T-helper 9 cell (primary cell): ENCODE data around the gene ENTPD1.
A peak's percentile ranks its signal among the peaks of the same experiment; 100 is the strongest.

Source experiments
- DNase-seq: peaks from one replicate; pipeline ENCODE4 v3.0.0-alpha.2; 2020

Gene ENTPD1

DNA sequence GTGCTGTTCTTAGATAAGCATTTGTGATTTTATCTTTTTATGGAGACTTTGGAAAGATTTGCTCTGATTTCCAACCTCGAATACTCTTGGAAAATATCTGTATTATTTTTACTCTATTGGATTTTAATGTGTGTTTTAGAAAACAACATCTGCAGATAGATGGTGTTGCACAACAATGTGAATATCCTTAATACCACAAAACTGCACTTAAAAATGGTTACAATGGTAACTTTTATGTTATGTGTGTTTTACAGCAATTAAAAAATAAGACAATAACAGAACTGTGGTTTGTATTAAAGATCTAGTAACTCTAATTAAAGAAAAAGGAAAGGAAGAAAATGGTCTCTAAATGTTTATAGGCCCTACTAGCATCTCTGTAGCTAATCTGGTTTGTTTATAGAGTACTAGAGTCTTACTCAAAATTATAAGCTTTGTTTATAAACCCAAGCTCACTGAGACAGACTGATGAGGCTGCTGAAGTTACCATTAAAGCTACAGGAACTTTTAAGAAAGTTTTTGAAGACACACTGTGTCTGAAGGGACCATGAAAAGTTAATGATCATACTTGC, 77.2 kb downstream of the ENTPD1 start:
- DNase-seq, result no peak

DNA sequence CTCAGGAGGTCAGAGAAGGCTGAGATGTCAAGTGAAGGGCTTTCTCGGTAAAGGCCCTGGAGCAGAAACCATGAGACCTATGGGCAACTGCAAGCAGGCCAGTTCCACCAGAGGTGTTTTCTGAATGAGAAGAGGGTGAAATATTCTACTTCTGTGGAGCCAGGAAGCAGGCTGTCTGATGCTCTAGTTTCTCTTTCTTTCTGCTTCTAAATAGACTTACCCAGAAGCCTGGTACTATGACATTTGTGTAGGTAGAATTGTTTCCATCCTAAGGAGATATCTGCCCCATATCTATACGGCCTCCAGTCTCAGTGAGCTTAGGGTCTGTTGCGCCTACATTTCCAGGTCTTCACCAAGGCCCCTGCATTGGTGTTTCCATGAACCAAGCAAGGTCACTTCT, 78.4 kb downstream of the ENTPD1 start:
- no peak for DNase-seq

DNA sequence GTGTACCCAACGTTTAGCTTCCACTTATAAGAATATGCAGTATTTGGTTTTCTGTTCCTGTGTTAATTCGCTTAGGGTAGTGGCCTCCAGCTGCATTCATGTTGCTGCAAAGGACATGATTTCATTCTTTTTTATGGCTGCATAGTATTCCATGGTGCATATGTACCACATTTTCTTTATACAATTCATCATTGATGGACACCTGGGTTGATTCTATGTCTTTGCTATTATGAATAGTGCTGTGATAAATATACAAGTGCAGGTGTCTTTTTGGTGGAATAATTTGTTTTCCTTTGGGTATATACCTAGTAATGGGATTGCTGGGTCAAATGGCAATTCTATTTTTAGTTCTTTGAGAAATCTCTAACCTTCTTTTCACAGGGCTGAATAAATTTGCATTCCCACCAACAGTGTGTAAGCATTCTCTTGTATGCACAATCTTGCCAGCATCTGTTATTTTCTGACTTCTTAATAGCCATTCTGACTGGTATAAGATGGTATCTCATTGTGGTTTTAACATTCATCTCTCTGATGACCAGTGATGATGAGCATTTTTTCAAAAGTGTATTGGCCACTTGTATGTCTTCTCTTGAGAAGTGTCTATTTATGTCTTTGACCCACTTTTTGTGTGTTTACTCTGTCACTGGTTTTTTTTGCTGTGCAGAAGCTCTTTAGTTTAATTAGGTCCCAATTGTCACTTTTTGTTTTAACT, 79.3 kb downstream of the ENTPD1 start:
- no peak for DNase-seq

DNA sequence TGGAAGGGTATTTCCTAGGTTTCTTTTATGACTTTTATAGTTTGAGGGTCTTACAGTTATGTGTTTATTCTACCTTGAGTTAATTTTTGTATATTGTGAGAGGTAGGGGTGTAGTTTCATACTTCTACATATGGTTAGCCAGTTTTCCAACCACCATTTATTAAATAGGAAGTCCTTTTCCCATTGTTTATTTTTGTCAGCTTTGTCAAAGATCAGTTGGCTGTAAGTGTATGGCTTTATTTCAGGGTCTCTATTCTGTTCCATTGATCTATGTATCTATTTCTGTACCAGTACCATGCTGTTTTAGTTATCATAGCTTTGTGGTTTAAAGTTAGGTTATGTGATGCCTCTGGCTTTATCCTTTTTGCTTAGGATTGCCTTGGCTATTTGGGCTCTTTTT, 79.9 kb downstream of the ENTPD1 start:
- DNase-seq, result no peak

DNA sequence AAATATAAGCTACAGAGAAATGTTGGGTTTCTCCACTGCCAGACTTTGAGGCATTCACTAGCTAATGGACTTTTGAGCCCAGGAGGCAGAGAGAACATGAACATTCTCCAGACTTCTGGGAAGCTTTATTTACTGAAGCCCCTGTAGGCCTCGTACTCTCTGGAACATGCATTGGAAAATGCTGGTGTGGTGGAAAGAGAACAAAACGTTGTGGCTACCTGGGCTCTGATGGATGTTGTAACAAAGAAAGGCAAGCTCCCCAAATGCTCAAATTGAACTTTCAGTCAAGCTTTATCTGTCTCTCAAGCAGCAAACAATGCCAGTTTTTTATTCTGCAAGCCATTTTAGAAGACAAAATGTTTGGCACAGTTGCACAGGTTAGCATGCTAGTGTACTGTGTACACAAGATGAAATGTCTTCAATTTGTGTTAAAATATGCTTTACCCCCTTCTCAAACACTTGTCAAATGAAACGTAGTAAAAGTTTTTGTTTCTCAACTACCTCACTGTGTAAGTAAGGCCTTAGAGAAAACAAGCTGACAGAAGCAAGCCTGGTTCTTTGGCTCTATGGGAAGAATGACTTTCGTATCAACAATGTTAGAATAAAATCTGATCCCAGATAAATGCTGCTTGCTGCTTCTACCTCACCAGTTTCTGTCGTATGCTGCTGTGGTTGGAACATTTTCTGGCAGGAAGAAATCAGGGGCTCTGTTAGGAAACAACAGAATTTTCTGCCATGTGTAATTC, 80.8 kb downstream of the ENTPD1 start:
- no peak for DNase-seq

DNA sequence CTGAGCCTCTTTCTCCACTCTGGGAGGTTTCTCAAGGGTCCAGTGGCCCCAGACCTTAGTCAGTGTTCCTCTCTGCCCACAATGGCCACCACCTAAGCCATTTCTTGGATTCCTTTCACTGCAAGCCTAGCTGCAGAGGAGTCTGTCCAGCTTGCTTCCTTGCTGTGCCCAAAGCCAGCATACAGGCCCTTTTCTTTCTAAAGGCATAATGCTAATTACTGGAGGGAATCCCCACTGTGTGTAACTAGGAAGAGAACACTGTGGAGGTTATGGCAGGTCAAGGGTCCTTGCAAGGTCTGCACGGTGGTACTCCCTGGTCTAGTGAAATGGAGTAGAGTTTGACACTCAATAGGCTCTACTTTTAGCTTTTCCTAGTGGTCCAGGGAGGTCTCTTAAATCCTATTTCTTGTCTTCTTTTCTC, 81.4 kb downstream of the ENTPD1 start:
- no peak for DNase-seq

DNA sequence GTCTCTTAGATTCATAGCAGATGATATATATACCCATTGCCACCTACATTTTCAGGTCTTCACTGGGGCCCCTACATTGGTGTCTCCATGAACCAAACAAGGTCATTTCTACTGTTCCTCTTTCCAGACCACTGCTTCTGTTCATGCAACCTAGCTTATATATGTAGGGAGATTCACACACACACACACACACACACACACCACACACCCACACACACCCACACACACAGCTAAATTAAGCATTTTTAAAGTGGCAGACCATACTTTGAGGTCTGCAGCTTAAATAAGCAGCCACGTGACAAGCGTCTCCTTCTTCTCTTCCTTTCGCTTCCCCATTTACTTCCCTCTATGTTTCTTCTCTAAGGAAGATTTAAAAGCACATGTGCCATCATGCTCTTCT, 81.8 kb downstream of the ENTPD1 start:
- DNase-seq, result no peak

DNA sequence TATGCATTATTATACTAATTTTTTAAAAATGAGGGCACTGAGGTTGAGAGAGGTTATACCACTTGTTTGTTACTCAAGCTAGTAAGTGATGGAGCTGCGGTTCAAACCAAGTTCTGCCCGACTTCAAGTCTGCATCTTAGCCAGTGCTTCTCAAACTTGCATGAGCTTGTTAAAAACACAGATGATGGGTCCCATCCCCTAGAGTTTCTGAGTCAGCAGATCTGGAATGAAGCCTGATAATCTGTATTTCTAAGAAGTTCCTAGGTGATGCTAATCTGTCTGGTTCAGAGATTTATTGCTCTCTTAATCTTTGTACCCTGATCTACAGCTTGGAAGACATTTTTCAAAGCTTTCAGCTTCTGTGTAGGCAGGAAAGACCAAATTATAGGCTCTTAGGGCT, 84.2 kb downstream of the ENTPD1 start:
- no peak for DNase-seq

DNA sequence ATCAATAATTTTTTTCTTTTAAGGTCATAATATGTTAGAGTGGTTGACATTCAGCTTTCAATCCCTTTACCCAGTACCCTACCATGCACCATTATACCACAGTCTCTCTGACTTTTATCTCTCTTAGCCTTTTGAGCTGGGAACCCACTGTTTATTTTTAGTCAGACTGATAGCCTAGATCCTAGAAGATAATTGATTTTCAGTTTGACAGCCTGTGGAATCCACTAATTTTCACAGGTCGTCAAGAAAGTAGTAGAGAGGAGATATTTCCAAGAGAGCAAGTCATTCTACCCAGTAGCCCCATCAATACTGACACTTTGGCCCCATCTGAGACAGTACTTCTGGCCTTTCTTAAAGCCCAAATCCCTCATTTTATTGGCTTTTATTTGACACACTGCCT, 84.7 kb downstream of the ENTPD1 start:
- no peak for DNase-seq

DNA sequence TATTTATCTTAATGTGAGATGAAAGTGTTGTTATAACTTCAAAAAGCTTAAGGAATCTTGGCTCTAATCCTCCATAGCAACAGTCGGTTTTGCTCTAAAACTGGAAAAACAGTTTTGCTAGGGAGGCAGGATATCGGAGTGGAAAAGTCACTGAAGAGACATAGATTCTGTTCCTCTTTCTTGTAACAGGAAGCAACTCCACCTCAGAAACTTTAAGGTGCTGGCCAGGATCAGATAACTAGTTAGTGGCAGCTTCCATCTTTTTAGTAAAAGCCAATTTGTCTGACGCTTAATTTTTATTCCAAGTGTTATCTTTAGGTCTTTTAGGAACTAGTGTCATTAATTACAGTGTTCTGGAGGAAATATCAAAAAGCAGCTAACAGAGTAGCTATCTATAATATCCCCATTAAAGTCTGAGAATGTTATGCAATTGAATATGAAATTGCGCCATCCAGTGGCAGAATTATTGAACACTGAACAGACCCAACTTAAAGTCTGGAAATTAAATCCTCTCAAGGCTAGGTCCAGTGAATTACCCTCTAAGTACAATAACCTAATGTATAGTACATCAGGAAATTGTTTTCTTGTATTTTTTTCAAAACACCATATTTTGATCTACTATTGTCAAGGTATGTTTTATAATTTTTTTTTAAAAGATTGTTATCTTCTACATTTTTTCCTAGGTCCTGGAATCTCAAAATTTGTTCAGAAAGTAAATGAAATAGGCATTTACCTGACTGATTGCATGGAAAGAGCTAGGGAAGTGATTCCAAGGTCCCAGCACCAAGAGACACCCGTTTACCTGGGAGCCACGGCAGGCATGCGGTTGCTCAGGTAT, 85.9 kb downstream of the ENTPD1 start:
- peak; percentile 16 for DNase-seq

DNA sequence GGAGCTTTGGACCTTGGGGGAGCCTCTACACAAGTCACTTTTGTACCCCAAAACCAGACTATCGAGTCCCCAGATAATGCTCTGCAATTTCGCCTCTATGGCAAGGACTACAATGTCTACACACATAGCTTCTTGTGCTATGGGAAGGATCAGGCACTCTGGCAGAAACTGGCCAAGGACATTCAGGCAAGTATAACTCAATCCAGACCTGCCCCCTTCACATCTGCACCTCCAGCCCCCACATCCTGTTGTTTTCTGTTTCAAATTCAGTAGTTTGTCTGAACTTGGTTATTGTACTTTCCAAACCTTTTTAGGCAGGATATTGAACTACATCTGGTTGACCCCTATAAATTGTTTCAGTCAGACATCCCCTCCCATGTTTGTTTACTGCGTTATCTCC, 89.4 kb downstream of the ENTPD1 start:
- DNase-seq, result no peak

DNA sequence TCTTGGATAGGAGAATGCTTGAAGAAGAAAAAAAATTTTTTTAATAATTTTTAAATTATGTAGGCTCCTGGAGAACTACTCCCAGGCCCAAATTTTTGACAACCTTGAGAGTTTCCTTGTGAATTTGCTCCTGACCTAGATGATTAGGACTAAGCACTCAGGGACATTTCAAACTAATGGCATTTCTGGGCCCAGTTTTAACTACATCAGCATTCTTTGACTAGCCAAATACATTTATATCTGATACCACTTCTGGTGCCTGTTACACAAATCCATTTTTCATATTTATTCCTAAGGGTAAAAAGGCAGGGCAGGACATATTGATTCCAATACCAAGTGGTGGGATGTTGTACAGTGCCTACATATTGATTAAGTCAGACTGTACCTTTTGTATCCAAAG, 91.0 kb downstream of the ENTPD1 start:
- no peak for DNase-seq

DNA sequence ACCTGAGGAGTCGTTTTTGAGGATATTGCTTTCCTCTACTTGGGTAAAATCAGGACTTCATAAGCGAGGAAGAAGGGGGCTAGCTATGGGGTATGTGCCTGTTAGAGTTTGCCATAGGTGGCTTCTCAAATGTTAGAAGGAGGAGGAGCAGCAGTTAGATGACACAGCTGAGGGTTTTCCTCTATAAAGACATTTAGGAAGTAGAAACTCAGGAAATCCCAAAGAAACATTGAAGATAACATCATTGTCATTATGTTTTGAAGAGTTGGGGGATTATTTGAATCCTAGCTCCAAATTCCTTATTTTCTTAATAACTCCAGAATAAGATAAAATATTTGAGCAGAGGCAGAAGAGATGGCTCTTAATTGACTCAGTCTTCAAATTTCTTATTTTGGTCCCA, 92.9 kb downstream of the ENTPD1 start:
- DNase-seq, result no peak

DNA sequence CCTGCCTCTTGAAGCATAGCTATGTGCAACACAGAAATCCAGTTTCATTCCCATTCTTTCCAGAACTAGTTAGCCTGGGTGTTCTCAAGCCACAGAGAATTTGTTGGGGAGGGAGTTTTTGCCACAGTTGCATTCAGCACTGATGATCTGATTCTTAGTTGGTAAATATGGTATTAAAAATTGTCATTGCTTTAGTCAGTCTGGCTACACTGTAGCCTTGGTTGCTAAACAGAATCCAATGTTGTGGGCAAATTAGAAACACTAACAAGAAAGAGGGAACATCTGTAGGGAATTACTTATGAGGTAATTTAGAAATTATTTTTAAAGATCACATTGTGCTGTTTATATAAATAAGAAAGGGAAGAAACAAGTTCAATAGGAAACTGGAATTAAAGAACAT, 94.8 kb downstream of the ENTPD1 start:
- no peak for DNase-seq

DNA sequence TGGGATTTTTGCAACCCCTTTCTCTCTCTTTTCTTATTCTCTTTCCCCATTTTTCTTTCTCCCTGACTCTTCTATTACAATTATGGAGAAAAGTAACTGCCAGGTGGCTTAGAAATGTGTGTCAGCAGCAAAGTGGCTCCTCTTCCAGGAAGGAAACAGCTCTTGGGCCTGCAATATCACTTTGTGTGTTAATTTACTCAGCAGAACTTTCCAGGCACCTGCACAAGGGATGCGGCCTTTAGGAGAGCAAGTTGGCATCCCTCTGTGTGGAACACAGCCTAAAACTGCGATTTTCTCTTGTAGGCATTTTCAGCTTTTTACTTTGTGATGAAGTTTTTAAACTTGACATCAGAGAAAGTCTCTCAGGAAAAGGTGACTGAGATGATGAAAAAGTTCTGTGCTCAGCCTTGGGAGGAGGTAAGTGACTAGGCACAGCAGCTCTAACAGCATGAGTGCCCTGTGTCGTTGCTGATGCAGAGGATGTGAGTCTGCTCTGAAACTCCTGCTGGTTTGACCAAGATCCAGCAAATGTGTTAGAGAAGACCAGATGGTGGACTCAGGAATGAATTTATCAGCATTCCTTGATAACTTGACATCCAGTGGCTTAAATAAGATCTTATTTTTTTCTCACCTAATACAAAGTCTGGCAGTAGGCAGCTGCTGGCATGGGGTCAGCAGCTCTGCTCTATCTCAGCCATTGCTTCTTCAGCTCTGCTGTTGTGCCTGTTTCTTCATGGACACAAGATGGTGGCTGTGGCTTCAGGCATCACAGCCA, 104.4 kb downstream of the ENTPD1 start:
- no peak for DNase-seq

DNA sequence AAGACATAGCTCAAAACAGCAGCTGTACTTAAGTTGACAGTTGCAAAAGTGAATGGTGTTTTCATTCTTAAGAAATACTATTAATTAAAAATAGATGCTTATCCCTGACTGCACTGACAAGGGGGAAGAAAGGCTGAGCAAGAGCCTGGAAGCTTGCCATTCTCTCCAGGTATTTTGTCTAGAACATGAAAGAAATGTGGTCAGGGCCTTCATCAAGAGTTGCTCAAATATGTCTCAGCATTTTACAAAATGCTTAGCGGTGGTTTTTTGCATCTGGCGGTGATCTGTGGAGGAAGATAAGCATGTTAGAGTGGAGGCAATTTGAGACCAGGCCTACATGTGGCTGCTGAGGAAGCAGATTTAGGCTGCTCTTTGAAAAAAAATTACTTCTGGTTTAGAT, 105.4 kb downstream of the ENTPD1 start:
- DNase-seq, result no peak

DNA sequence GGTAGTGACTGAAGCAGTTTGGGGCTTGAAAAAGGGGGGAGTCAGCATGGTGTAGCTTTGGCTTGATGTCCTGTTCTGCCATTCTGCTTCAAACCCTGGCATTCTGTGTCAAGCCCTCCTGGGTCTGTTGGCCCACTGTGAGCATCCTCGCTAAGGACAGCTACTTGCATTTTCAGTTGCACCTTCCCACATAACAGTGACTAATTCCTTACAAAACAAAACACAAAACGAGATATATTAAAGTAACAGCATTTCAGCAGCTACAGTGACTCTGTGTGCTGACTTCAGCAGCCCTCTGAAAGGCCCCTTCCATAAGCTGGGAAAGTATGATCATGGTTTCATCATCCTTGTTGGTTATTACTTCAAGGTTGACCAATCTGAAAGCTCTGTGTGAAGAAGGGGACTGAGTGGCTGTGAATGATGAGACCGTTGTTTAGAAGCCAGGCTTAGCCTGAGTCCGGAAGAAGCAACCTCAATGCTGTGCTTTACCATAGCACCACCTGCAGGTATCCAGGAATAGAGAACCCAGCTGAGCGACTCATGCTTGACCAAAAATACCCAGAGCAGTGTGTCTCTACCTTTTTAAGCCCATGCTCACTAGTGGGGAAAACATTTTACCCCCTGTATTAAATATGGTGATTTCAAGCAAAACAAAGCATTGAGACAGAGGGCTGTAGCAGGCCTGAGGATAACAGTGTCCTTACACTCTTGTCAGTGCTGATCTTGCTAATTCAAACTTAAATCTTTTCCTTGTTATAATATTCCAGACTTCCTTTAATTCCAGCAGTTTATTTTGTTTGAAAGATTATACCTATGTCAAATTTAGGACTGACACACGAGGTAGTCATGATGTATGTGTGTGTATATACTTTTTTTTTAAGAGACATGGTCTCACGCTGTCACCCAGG, 109.2 kb downstream of the ENTPD1 start:
- no peak for DNase-seq

DNA sequence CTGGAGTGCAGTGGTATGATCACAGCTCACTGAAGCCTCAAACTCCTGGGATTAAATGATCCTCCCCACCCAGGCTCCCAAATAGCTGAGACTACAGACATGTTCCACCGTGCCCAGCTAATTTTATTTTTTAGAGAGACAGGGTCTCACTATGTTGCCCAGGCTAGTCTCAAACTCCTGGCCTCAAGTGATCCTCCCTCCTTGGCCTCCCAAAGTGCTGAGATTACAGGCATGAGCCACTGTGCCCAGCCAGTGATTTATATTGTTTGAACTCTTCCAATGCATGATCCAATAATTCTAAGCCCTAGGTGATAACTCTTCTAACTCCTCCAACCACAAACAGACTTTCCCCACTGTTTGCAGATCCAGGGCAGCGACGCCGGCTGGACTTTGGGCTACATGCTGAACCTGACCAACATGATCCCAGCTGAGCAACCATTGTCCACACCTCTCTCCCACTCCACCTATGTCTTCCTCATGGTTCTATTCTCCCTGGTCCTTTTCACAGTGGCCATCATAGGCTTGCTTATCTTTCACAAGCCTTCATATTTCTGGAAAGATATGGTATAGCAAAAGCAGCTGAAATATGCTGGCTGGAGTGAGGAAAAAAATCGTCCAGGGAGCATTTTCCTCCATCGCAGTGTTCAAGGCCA, 110.0 kb downstream of the ENTPD1 start:
- no peak for DNase-seq

DNA sequence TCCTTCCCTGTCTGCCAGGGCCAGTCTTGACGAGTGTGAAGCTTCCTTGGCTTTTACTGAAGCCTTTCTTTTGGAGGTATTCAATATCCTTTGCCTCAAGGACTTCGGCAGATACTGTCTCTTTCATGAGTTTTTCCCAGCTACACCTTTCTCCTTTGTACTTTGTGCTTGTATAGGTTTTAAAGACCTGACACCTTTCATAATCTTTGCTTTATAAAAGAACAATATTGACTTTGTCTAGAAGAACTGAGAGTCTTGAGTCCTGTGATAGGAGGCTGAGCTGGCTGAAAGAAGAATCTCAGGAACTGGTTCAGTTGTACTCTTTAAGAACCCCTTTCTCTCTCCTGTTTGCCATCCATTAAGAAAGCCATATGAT, 110.5 kb downstream of the ENTPD1 start:
- DNase-seq, result no peak

DNA sequence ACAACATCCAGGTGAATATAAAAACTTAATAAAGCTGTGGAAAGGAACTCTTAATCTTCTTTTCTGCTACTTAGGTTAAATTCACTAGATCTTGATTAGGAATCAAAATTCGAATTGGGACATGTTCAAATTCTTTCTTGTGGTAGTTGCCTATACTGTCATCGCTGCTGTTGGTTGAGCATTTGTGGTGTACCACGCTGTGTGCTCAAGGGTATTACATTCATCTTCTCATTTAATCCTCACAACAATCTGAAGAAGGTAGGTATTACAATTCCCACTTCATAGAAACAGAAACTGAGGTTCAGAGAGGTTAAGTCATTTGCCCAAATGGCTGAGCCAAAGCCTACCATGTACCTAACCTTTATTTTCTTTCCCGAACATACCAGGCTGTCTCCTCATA, 111.9 kb downstream of the ENTPD1 start:
- no peak for DNase-seq

DNA sequence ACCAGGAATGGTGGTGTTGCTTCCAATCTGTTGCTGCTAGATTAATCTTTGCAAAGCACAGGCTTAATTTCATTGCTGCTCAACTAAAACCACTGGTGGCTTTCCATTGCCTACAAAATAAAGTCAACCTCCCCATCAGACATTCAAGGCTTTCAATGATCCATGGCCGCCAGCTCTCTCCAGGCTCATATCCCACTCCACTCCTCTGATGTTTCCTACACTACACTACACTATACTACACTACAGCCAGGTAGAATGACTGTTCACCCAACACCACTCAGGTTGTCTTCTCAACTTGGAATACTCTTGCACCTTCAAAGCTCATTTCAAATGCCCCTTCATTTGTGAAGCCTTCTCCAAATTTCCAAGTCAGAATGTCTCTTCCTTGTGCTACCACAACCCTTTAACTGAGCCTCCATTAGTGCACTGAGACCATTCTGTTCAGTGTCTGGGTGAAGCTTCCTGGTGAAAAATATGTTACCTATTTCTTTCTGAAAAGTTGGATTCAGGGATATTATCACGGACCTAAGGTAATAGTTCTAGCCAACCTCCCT, 116.3 kb downstream of the ENTPD1 start:
- DNase-seq, result no peak
